ENCODE data around the gene FREM1.

GRCh38 chr9:14692470-14693250, 217.6 kb downstream of the FREM1 start:
- TF ChIP-seq CBX3 (IDR thresholded peaks at IDR 0.05; ENCODE audit: borderline replicate concordance, low read depth) (no peak), NR2C2 (IDR thresholded peaks at IDR 0.05; ENCODE audit: borderline replicate concordance, control insufficient read depth, insufficient read length, low read depth) (no peak), KAT2A (conservative IDR thresholded peaks at IDR 0.05; ENCODE audit: control insufficient read depth, low read depth, low read length) (no peak), IRF5 (IDR thresholded peaks at IDR 0.05; ENCODE audit: borderline replicate concordance) (no peak), HCFC1 (IDR thresholded peaks at IDR 0.05; ENCODE audit: low read length) (no peak), FOXM1 (IDR thresholded peaks at IDR 0.05; ENCODE audit: low read depth, low read length) (no peak), TAF1 (IDR thresholded peaks at IDR 0.05; ENCODE audit: borderline replicate concordance, low read depth, low read length) (no peak), MTA3 (IDR thresholded peaks at IDR 0.05; ENCODE audit: borderline replicate concordance, low read length) (no peak), BRCA1 (IDR thresholded peaks at IDR 0.05; ENCODE audit: low read depth, low read length) (no peak), SMC3 (IDR thresholded peaks at IDR 0.05; ENCODE audit: borderline replicate concordance, low read length) (no peak), SP1 (IDR thresholded peaks at IDR 0.05; ENCODE audit: low read depth, low read length) (no peak)
- TF ChIP-seq, protein P1, sequence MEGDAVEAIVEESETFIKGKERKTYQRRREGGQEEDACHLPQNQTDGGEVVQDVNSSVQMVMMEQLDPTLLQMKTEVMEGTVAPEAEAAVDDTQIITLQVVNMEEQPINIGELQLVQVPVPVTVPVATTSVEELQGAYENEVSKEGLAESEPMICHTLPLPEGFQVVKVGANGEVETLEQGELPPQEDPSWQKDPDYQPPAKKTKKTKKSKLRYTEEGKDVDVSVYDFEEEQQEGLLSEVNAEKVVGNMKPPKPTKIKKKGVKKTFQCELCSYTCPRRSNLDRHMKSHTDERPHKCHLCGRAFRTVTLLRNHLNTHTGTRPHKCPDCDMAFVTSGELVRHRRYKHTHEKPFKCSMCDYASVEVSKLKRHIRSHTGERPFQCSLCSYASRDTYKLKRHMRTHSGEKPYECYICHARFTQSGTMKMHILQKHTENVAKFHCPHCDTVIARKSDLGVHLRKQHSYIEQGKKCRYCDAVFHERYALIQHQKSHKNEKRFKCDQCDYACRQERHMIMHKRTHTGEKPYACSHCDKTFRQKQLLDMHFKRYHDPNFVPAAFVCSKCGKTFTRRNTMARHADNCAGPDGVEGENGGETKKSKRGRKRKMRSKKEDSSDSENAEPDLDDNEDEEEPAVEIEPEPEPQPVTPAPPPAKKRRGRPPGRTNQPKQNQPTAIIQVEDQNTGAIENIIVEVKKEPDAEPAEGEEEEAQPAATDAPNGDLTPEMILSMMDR (IDR thresholded peaks at IDR 0.05 in 2 of 3, conservative IDR thresholded peaks at IDR 0.05 in 1 of 3; ENCODE audit: control insufficient read depth in 2 of 3, extremely low read depth in 1 of 3, insufficient read depth in 1 of 3, low read depth in 3 of 3, low read length in 3 of 3) = no peak
